ENCODE measurements around the gene OPHN1. TPM values are rescaled to one million over a fixed set of nuclear protein-coding genes. Genes with fewer than 3 reads are reported as not detected.
"Not testable (repeated sequence)": the region's sequence is repeated elsewhere in the genome, so short reads cannot be mapped to it uniquely, and the experiment has no call there.

Gene OPHN1
- total RNA-seq, 1 donor from 2014 or later: 0.04 TPM

- intact Hi-C loops (cut with micrococcal nuclease): no loop called here
- Mint-ChIP-seq H3K27me3 (no peaks in the 10 kb centered on the region), H3K4me3 (no peak overlapping the region), H3K27ac (no peak overlapping the region), H3K9me3 (no peaks in the 10 kb centered on the region), H3K4me1 (no peaks in the 10 kb centered on the region), H3K36me3 (ENCODE audit: low read depth) (no peaks in the 10 kb centered on the region)
- ATAC-seq (ENCODE audit: low read depth) (no peak), DNase-seq (no peak)
- ChIA-PET POLR2A (no interaction called here), CTCF (no interaction called here)
- no peak for TF ChIP-seq CTCF (IDR thresholded peaks at IDR 0.05)
Measured at GRCh38 chrX:68086709-68087108, 346.6 kb downstream of the OPHN1 start.

GRCh38 chrX:68084765-68085164 is 348.5 kb downstream of the OPHN1 start:
- TF ChIP-seq CTCF (IDR thresholded peaks at IDR 0.05): no peak
- H3K4me3 Mint-ChIP-seq: no peak overlapping the region
- no peaks in the 10 kb centered on the region for H3K4me1 Mint-ChIP-seq
- ATAC-seq (ENCODE audit: low read depth) (no peak), DNase-seq (no peak)
- intact Hi-C loops (cut with micrococcal nuclease): no loop called here
- no peaks in the 10 kb centered on the region for H3K36me3 Mint-ChIP-seq (ENCODE audit: low read depth)
- H3K27me3 Mint-ChIP-seq: no peaks in the 10 kb centered on the region
- POLR2A ChIA-PET: no interaction called here
- no peak overlapping the region for H3K27ac Mint-ChIP-seq
- CTCF ChIA-PET: no interaction called here
- no peaks in the 10 kb centered on the region for H3K9me3 Mint-ChIP-seq

- Mint-ChIP-seq H3K4me3 (no peak overlapping the region), H3K27me3 (no peaks in the 10 kb centered on the region), H3K27ac (no peak overlapping the region), H3K36me3 (ENCODE audit: low read depth) (no peaks in the 10 kb centered on the region), H3K9me3 (no peaks in the 10 kb centered on the region), H3K4me1 (no peaks in the 10 kb centered on the region)
- DNase-seq: no peak
- ChIA-PET POLR2A (no interaction called here), CTCF (no interaction called here)
- no peak for ATAC-seq (ENCODE audit: low read depth)
- intact Hi-C loops (cut with micrococcal nuclease): no loop called here
- TF ChIP-seq CTCF (IDR thresholded peaks at IDR 0.05): no peak
Measured at GRCh38 chrX:68083510-68083909, 349.8 kb downstream of the OPHN1 start.

GRCh38 chrX:68079961-68080360 is 353.3 kb downstream of the OPHN1 start:
- Mint-ChIP-seq H3K36me3 (ENCODE audit: low read depth) (no peaks in the 10 kb centered on the region), H3K27ac (no peak overlapping the region), H3K27me3 (no peaks in the 10 kb centered on the region), H3K4me3 (no peak overlapping the region), H3K9me3 (no peaks in the 10 kb centered on the region), H3K4me1 (no peaks in the 10 kb centered on the region)
- POLR2A ChIA-PET: no interaction called here
- no peak for ATAC-seq (ENCODE audit: low read depth)
- CTCF ChIA-PET: no interaction called here
- no peak for DNase-seq
- intact Hi-C loops (cut with micrococcal nuclease): loop anchor here (2.0 kb wide), 1 partner anchor 15 kb away; no protein-coding TSS in a partner anchor
- no peak for TF ChIP-seq CTCF (IDR thresholded peaks at IDR 0.05)

- DNase-seq; H3K4me1 Mint-ChIP-seq; H3K9me3 Mint-ChIP-seq; intact Hi-C loops (cut with micrococcal nuclease); CTCF ChIA-PET; H3K36me3 Mint-ChIP-seq (ENCODE audit: low read depth); H3K27me3 Mint-ChIP-seq; ATAC-seq (ENCODE audit: low read depth); H3K4me3 Mint-ChIP-seq; POLR2A ChIA-PET; H3K27ac Mint-ChIP-seq: not testable (repeated sequence)
Measured at GRCh38 chrX:68078801-68079200, 354.5 kb downstream of the OPHN1 start.

- CTCF ChIA-PET: no interaction called here
- Mint-ChIP-seq H3K27ac (no peak overlapping the region), H3K36me3 (ENCODE audit: low read depth) (no peaks in the 10 kb centered on the region), H3K9me3 (no peaks in the 10 kb centered on the region), H3K4me3 (no peak overlapping the region), H3K4me1 (no peaks in the 10 kb centered on the region), H3K27me3 (no peaks in the 10 kb centered on the region)
- intact Hi-C loops (cut with micrococcal nuclease): no loop called here
- ATAC-seq (ENCODE audit: low read depth): no peak
- TF ChIP-seq CTCF (IDR thresholded peaks at IDR 0.05): no peak
- POLR2A ChIA-PET: no interaction called here
- DNase-seq: no peak
Measured at GRCh38 chrX:68077378-68077777, 355.9 kb downstream of the OPHN1 start.
